Hematopoietic multipotent progenitor cell treated with erythropoietin and hydrocortisone succinate and interleukin-3 and kit ligand, for 6 days (in vitro differentiated cells): ENCODE data around the gene SNX4.
"Not testable (repeated sequence)": the region's sequence is repeated elsewhere in the genome, so short reads cannot be mapped to it uniquely, and the experiment has no call there.

Experiments
- DNase-seq: peaks from one replicate; pipeline ENCODE4 v3.0.0-alpha.2; 2015

The SNX4 gene

GRCh38 chr3:125461896-125462295, 58.1 kb downstream of the SNX4 start:
- DNase-seq, result no peak

GRCh38 chr3:125460233-125460632, 59.8 kb downstream of the SNX4 start:
- DNase-seq, result peak; percentile 43

GRCh38 chr3:125443923-125444322, 76.1 kb downstream of the SNX4 start:
- no peak for DNase-seq

GRCh38 chr3:125442506-125442905, 77.5 kb downstream of the SNX4 start:
- no peak for DNase-seq

GRCh38 chr3:125440970-125441369, 79.0 kb downstream of the SNX4 start:
- DNase-seq, result no peak

GRCh38 chr3:125440559-125440955, 79.4 kb downstream of the SNX4 start:
- peak; percentile 55 for DNase-seq

- peak; percentile 74 for DNase-seq
Observed at GRCh38 chr3:125437631-125438435, 82.2 kb downstream of the SNX4 start.

- DNase-seq, result no peak
Observed at GRCh38 chr3:125436921-125437320, 83.1 kb downstream of the SNX4 start.

- no peak for DNase-seq
Observed at GRCh38 chr3:125435231-125435630, 84.8 kb downstream of the SNX4 start.

GRCh38 chr3:125434582-125435011, 85.4 kb downstream of the SNX4 start:
- no peak for DNase-seq

GRCh38 chr3:125433611-125434041, 86.4 kb downstream of the SNX4 start:
- peak; percentile 75 for DNase-seq

GRCh38 chr3:125433091-125433534, 86.9 kb downstream of the SNX4 start:
- DNase-seq, result peak; percentile 95

- DNase-seq, result peak; percentile 15
Observed at GRCh38 chr3:125431912-125432790, 87.9 kb downstream of the SNX4 start.

GRCh38 chr3:125431391-125431790, 88.6 kb downstream of the SNX4 start:
- no peak for DNase-seq

GRCh38 chr3:125428216-125428830, 91.7 kb downstream of the SNX4 start:
- no peak for DNase-seq

- DNase-seq, result no peak
Observed at GRCh38 chr3:125418306-125418705, 101.7 kb downstream of the SNX4 start.

- no peak for DNase-seq
Observed at GRCh38 chr3:125416235-125416634, 103.8 kb downstream of the SNX4 start.

GRCh38 chr3:125414669-125415068, 105.3 kb downstream of the SNX4 start:
- DNase-seq, result no peak

GRCh38 chr3:125410922-125411321, 109.1 kb downstream of the SNX4 start:
- DNase-seq, result no peak

GRCh38 chr3:125406070-125406469, 113.9 kb downstream of the SNX4 start:
- DNase-seq, result no peak

- DNase-seq, result not testable (repeated sequence)
Observed at GRCh38 chr3:125405515-125405914, 114.5 kb downstream of the SNX4 start.

GRCh38 chr3:125403789-125404188, 116.2 kb downstream of the SNX4 start:
- DNase-seq, result peak; percentile 27

- DNase-seq, result no peak
Observed at GRCh38 chr3:125402639-125403038, 117.4 kb downstream of the SNX4 start.
